HG02938 (cell line): Measurements from ENCODE around the gene RIPOR1.
A peak's percentile ranks its signal among the peaks of the same experiment; 100 is the strongest.

Experiments used
- ATAC-seq: cut with Tn5 transposase; IDR thresholded peaks from one replicate; pipeline ENCODE4 v1.9.1; 2021; ENCODE audit warnings: mild to moderate bottlenecking, moderate library complexity; ENCODE audit not compliant: unreplicated experiment

RIPOR1 gene

DNA sequence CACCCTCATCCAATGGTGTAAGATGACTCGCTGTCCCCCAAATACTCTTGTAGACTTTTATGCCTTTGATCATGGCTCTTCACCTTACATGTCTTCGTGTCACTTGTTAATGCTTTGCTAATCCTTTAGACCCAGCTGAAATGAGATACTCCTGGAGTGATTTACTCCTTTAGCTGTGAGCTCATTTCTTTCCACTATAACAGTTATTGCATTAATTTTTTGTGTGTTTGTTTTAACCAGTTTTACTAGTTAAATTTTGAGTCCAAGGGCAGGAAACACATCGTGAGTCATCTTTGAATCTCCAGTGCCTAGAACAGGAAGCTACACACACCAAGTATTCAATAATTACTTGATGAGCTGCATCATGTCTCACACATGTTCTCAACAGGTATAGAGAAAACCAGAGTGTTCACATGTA lies 27.2 kb downstream of the RIPOR1 start:
- ATAC-seq, result no peak

- no peak for ATAC-seq
Measured at GRCh38 chr16:67558859-67559258, 30.2 kb downstream of the RIPOR1 start.

- ATAC-seq, result no peak
Measured at GRCh38 chr16:67560827-67561342, 32.3 kb downstream of the RIPOR1 start.

DNA sequence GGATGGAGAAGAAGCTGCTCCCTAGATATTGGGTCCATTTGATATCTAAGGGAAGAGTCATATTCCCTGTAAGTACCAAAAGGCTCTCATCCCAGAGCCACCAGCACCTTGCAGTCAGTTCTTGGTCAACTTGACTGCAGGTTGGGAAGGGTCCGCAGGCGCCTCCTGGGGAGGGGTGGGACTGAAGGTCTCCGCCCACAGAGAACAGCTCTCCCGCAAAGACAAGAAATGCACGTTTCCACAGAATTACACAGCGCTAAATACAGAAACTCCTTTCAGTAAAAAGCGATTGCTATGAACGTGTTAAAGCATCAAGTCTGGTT lies 32.8 kb downstream of the RIPOR1 start:
- no peak for ATAC-seq

DNA sequence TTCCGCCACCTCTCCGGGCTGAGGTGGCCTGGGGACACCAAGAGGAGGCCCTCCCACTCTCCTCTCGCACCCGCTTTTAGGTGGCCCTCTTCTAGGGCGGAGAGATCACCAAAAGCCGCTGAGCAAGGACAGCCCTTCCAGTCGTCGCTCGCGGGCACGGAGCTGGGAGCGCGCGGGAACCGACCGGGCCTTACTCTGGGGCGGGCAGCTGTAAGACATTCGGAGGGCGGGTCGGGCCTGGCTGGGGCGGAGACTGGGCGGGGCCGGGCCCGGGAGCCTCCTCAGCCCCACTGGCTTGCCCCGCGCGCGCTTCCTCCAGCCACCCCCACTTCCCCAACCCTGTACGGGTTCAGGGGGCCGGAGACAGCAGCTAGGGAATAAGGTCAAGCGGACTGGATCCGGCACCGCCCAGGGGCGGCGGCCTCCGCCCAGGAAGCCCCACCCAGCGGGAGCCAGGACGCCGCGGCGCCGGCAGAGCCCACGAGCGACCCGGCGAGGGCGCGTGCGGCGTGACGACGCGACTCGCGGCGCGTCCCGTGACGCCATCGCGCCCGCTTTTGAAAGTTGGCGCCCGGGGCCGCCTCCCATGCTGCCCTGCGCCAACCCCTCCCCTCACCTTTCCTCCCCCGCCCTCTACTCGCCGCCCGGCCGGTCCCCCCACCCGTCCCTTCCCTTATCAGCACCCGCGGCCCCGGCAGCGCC lies 33.3 kb downstream of the RIPOR1 start:
- ATAC-seq, result peak; percentile 75

DNA sequence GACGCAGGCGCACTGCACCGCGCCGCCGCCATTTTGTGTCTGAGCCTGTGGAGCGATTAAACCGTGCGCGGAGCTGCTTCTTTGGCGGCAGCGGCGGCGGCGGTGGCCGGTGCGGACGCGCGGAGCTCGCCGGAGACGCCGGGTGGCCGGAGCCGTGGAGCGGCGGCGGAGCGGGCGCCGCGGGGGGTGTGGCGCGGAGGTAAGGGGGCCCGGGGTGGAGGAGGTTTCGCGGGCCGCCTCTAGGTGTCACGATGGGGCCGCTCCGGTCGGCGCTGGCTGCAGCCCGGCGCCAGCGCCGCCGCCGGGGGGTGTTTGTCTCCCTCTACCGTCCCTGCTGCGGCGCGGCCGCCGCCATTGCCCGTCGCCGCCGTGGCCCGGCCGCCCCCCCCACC lies 33.9 kb downstream of the RIPOR1 start, which contains the start of gene CTCF:
Gene CTCF (plus strand): TSS at position 1 of the 392 bp plus-strand sequence. CDS start 48,307 bp downstream, outside the sequence.
- ATAC-seq, result peak; percentile 41

- peak; percentile 17 for ATAC-seq
Measured at GRCh38 chr16:67562918-67563707, 34.5 kb downstream of the RIPOR1 start.

GRCh38 chr16:67563708-67564468 lies 35.3 kb downstream of the RIPOR1 start:
- ATAC-seq, result no peak

DNA sequence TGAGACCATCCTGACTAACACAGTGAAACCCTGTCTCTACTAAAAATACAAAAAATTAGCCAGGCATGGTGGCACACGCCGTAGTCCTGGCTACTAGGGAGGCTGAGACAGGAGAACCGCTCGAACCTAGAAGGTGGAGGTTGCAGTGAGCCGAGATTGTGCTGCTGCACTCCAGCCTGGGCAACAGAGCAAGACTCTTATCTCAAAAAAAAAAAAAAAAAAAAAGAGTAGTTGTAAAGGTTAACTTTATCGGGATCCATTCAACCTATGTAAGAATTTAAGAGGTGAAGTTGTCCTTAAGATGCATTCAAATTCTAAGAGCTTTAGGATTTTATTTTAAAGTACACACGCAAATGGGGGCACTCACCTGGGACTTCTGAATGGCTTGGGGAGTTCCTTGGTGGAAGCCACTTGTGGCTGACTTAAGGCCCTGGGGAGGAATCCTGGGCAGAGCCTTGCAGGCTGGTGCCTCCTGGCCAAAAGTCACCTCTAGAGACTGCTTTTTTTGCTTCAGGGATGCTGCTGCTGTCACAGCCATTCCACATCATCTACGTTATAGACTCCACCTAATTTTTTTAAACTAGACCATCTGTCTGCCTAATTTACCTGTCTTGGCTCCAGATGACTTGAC lies 37.0 kb downstream of the RIPOR1 start:
- ATAC-seq, result no peak

GRCh38 chr16:67571464-67571863 lies 42.8 kb downstream of the RIPOR1 start:
- ATAC-seq, result no peak

DNA sequence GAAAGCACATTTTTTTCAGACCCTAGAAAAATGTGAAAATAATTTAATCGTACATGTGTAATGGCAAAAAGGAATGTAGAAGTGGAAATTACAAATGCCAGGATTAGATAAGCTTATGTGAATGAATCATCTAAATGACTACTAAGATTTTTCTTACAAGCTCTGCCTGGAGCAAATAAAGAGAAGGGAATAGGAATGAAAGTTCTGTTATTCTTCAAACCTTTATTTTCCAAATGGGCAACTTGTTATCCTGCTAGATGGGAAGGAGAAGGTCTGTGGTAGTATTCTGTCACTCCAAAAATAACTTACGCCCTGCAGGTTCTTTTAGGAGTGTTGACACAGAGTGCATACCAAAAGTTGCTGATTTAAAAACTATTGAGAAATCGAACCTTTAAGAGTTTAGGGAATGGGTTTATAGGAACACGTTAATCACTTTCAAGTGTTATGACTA lies 43.4 kb downstream of the RIPOR1 start:
- ATAC-seq, result no peak

DNA sequence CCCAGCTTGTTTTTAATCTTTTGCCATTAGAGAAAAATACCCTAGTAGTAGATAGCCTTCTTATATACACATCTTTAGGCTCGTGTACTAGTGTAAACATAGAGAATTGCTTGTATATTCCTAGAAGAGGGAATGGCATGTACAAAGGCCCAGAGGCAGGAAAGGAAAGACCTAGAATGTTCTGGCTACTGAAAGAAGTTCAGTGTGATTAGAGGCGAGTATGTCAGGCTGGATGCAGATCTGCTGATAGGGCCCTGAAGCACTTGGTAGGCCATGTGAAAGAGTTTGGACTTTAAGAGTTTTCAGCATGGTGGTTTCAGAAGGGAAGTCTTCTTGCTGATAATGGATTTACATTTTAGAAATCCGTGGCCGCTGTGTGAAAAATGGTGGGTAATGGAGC lies 51.1 kb downstream of the RIPOR1 start:
- no peak for ATAC-seq

- ATAC-seq, result no peak
Measured at GRCh38 chr16:67580202-67580601, 51.6 kb downstream of the RIPOR1 start.

GRCh38 chr16:67593288-67593687 lies 64.7 kb downstream of the RIPOR1 start:
- ATAC-seq, result no peak

DNA sequence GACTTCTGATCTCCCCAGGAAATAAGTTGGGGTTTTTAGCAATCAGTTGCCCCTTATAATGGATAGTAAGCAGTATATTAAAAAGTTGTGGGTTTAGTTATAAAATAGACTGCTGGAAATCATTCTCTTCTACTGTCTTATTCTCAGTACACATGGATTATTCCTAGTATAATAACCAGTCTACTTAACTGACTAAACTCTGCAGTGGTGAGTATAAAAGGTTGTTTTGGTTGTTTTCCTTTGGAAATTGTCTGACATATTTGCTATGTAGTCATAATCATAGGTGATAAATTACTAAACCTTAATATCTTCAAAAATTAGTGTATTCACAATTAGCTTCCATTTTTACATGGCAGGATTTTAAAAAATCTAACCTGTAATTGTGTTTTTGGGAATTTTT lies 65.1 kb downstream of the RIPOR1 start:
- no peak for ATAC-seq

DNA sequence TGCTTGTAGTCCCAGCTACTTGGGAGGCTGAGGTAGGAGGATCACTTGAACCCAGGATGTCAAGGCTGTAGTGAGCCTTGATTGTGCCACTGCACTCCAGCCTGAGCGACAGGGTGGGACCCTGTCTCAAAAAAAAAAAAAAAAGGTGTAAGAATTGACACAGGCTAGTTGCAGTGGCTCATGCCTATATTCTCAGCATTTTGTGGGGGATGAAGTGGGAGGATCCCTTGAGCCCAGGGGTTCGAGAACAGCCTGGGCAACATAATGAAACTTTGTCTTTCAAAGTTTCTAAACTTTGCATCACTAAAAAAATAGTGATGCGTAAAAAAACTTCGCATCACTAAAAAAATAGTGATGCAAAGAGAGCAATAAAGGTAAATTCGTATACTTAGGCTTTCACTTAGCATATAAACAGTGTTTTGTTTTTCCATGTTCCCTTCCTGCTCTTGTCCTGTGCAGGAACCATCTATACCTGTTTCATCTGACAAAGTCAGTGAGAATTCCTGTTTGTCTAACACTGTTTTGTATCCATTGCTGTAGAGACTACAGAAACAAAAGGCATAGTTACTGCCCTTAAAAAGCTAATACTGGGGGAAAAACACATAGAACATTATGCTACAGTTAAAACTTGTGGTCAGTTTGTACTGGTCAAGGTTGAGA lies 65.8 kb downstream of the RIPOR1 start:
- no peak for ATAC-seq

GRCh38 chr16:67594956-67595355 lies 66.3 kb downstream of the RIPOR1 start:
- no peak for ATAC-seq
